ENCODE results near the gene BMP7. TPM values are rescaled to one million over a fixed set of nuclear protein-coding genes. Genes with fewer than 3 reads are reported as not detected.

BMP7 gene
- total and polyA plus RNA-seq, 2 of the 8 experiments (the other 6 are each of a cell fraction or from before 2014, with no cell fraction given) = 9.2 to 14.7 TPM

DNA sequence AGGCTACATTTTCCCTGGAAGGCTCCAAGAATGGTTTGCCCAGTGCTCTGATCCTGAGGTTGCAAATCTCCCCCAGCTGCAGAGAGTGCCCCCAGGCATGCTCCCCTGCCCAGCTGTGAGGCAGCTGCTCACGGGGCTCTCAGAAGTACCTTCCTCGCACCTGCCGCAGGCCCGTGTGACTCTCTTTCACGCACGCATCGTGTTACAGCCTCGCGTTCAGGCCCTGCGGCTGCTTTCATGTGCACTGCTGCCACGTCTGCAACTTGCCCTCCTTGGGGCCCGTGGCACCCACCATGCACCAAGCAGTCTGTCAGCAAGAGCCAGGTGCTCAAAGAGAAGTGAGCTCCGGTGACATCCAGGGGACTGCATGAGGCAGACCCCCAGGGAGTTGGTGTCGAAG, 34.6 kb upstream of the BMP7 start:
- Histone ChIP-seq H3K4me2 (ENCODE audit: insufficient read depth in 1 of 2, low read depth in 2 of 2, low read length in 2 of 2) (no peak overlapping the region), H2BK12ac (ENCODE audit: low read depth, low read length) (no peak overlapping the region), H3K9ac (replicated peaks in 1 of 4; ENCODE audit: extremely low read depth in 1 of 4, low read depth in 3 of 4, low read length in 3 of 4) (no peak overlapping the region), H2AK5ac (ENCODE audit: low read depth, low read length) (no peak overlapping the region), H3K18ac (ENCODE audit: extremely low read depth, low read length) (no peak overlapping the region), H3K79me2 (ENCODE audit: control insufficient read depth in 1 of 2, insufficient read depth in 2 of 2, low read length in 2 of 2) (no peaks in the 10 kb centered on the region), H4K5ac (ENCODE audit: insufficient read length, low read depth, low read length) (no peak overlapping the region), H3K4ac (replicated peaks; ENCODE audit: insufficient read length, low read depth, low read length) (no peak overlapping the region), H2BK5ac (ENCODE audit: low read depth, low read length) (no peak overlapping the region), H3K4me1 (replicated peaks in 1 of 4; ENCODE audit: control insufficient read depth in 3 of 4, insufficient read depth in 4 of 4, low read length in 3 of 4) (peaks cover 0 to 4% (median 0%) of the 10 kb centered on the region in 4 experiments; a peak in 1 of 7 replicates), H3K23ac (ENCODE audit: insufficient read length) (no peak overlapping the region), H3K23me2 (ENCODE audit: low read depth, low read length) (no peaks in the 10 kb centered on the region), H3K27me3 (replicated peaks in 1 of 4; ENCODE audit: control insufficient read depth in 3 of 4, extremely low read depth in 1 of 4, insufficient read depth in 3 of 4, low read length in 3 of 4) (no peaks in the 10 kb centered on the region), H2BK15ac (ENCODE audit: low read length) (no peak overlapping the region), H3K79me1 (ENCODE audit: low read depth, low read length) (no peaks in the 10 kb centered on the region), H3K56ac (replicated peaks; ENCODE audit: insufficient read length, low read depth, low read length) (no peak overlapping the region), H2BK20ac (ENCODE audit: low read length) (no peak overlapping the region), H4K91ac (replicated peaks; ENCODE audit: insufficient read length, low read length) (no peak overlapping the region), H3K9me3 (ENCODE audit: insufficient read depth in 2 of 2, low read depth in 1 of 2, low read length in 1 of 2) (no peaks in the 10 kb centered on the region), H3K4me3 (ENCODE audit: extremely low read depth in 1 of 4, insufficient read depth in 2 of 4, low read depth in 3 of 4, low read length in 4 of 4) (no peak overlapping the region), H3K14ac (ENCODE audit: insufficient read length) (no peak overlapping the region), H3K36me3 (ENCODE audit: control insufficient read depth in 2 of 4, insufficient read depth in 4 of 4, low read length in 3 of 4) (no peaks in the 10 kb centered on the region), H3K27ac (ENCODE audit: low read depth, low read length) (no peak overlapping the region), H4K20me1 (replicated peaks in 1 of 2; ENCODE audit: control insufficient read depth in 1 of 2, insufficient read depth in 2 of 2, low read length in 2 of 2) (no peaks in the 10 kb centered on the region), H4K8ac (ENCODE audit: extremely low read depth, insufficient read depth, low read length) (no peak overlapping the region), H2BK120ac (replicated peaks; ENCODE audit: low read depth, low read length) (no peak overlapping the region), H2AFZ (ENCODE audit: low read length) (no peak overlapping the region)
- FAIRE-seq (no peak), DNase-seq (ENCODE audit: low read depth in 1 of 2, low spot score in 2 of 2) (no peak)
- ChIA-PET POLR2A (ENCODE audit: partially characterized antibody) (no interaction called here), CTCF (ENCODE audit: partially characterized antibody) (interaction anchor here (0.8 to 2.9 kb wide), 5 partner anchors 10 to 211 kb away, joined by 3 to 11 read pairs (median 3); no protein-coding TSS in a partner anchor)
- WGBS, 2 experiments (ENCODE audit: extremely low coverage in 1 of 2, insufficient coverage in 1 of 2, insufficient read length in 1 of 2, insufficient replicate concordance in 2 of 2, low coverage in 1 of 2, low lambda C conversion rate in 2 of 2, missing lambda C conversion rate in 1 of 2) = 67% methylated on average over 14 of the region's 14 CpGs; no CpG with 5 or more reads in 1 of the 2 experiments
- TF ChIP-seq SIX5 (IDR thresholded peaks at IDR 0.05; ENCODE audit: low read depth, low read length) = no peak
- TF ChIP-seq, protein P1, sequence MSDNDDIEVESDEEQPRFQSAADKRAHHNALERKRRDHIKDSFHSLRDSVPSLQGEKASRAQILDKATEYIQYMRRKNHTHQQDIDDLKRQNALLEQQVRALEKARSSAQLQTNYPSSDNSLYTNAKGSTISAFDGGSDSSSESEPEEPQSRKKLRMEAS (IDR thresholded peaks at IDR 0.05) = no peak
- no peak for TF ChIP-seq RAD21 (IDR thresholded peaks at IDR 0.05 in 1 of 2, conservative IDR thresholded peaks at IDR 0.05 in 1 of 2; ENCODE audit: low read depth in 2 of 2, low read length in 2 of 2)
- TF ChIP-seq YY1 (IDR thresholded peaks at IDR 0.05; ENCODE audit: low read depth, low read length) = no peak
- TF ChIP-seq, protein P2, sequence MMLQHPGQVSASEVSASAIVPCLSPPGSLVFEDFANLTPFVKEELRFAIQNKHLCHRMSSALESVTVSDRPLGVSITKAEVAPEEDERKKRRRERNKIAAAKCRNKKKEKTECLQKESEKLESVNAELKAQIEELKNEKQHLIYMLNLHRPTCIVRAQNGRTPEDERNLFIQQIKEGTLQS (IDR thresholded peaks at IDR 0.05; ENCODE audit: insufficient read depth, low read depth, low read length) = no peak
- TF ChIP-seq TAF7 (optimal IDR thresholded peaks at IDR 0.05; ENCODE audit: borderline replicate concordance, low read depth, low read length) = no peak
- no peak for TF ChIP-seq GABPA (IDR thresholded peaks at IDR 0.05; ENCODE audit: borderline replicate concordance, insufficient read depth, low read length)
- TF ChIP-seq BCL11A (IDR thresholded peaks at IDR 0.05; ENCODE audit: low read depth in 2 of 2, low read length in 2 of 2) = no peak
- no peak for TF ChIP-seq BRCA1 (IDR thresholded peaks at IDR 0.05; ENCODE audit: low read depth, low read length)
- no peak for TF ChIP-seq CEBPB (IDR thresholded peaks at IDR 0.05; ENCODE audit: low read depth, low read length)
- no peak for TF ChIP-seq NRF1 (IDR thresholded peaks at IDR 0.05; ENCODE audit: low read depth, low read length)
- TF ChIP-seq, protein P3, sequence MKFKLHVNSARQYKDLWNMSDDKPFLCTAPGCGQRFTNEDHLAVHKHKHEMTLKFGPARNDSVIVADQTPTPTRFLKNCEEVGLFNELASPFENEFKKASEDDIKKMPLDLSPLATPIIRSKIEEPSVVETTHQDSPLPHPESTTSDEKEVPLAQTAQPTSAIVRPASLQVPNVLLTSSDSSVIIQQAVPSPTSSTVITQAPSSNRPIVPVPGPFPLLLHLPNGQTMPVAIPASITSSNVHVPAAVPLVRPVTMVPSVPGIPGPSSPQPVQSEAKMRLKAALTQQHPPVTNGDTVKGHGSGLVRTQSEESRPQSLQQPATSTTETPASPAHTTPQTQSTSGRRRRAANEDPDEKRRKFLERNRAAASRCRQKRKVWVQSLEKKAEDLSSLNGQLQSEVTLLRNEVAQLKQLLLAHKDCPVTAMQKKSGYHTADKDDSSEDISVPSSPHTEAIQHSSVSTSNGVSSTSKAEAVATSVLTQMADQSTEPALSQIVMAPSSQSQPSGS (IDR thresholded peaks at IDR 0.05; ENCODE audit: low read length) = no peak

Measured in H1 (cell line).